ENCODE data around the gene RHBDD1.

- TF ChIP-seq CTCF (IDR thresholded peaks at IDR 0.05; ENCODE audit: poor library complexity): no peak
- TF ChIP-seq EZH2 (IDR thresholded peaks at IDR 0.05; ENCODE audit: borderline replicate concordance): no peak
- no peak for TF ChIP-seq EZH2phosphoT487 (IDR thresholded peaks at IDR 0.05; ENCODE audit: low read depth, severe bottlenecking, unreplicated experiment)
These were observed 66.5 kb downstream of the RHBDD1 start for GRCh38 chr2:226902041-226902966.

Data from hepatocyte (in vitro differentiated cells).